Left forelimb (tissue), 1 donor: ENCODE results near the gene AKAIN1.

Experiments
- DNase-seq: peaks from one replicate; pipeline ENCODE4 v3.0.0-alpha.2; 2018; ENCODE audit warnings: low spot score

The AKAIN1 gene

DNA sequence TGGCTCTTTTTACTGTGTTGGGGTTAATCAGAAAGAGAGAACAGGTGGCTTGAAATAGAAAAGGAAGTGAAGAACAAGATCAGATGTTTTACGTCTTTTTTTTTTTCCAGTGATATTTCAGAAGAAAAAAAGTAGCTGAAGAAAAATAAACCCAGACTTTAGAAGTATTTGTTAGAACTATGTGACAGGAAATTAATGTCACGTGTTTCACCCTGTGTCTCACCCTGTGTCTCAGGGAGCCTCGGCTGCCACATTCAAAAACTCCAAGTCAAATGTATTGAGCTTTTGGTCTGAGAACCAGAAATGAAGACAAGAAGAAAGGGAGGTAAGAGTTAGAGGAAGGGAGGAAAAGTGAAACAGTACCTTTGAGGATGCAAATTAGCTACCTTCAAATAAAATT lies 38.0 kb downstream of the AKAIN1 start:
- no peak for DNase-seq

DNA sequence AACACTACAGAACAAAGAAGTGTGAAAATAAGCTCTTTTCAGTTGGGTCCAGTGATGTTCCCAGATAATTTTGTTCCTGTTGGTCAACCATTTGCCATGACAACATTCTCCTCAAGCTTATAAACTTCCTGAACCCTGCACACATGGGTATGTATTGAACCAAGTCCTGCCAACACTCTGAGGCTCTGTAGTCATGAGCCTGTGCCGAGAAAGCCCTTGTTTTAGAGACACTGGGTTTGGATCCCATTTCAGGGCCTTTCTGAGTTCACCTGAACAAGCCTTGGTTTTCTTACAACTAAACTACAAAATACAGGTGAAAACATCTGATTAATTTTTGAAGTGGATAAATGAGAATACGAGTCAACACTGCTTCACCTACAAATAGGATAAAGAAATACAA lies 38.5 kb downstream of the AKAIN1 start:
- no peak for DNase-seq

DNA sequence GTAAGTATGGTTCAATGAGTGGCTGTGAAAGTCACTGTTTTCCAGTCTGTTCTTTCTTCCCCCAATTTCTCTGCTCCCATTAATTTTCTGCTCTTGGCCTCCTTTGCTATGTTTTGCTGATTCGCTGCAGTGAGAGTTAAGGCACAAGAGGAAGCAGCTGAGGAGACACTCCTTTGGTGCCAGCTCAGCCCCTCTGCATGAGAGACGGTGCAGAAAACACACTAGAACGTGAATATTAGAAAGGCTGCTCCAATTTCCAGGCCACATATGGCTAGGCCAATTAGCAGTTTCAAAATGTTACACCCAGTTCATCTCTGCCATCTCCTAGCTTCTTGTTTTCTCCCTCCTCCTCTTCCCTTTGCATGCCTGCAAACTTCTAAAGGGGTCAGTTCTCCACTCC lies 38.9 kb downstream of the AKAIN1 start:
- no peak for DNase-seq

- DNase-seq: no peak
These were observed 41.2 kb downstream of the AKAIN1 start for GRCh38 chr18:5155907-5156287.

- DNase-seq: no peak
These were observed 41.7 kb downstream of the AKAIN1 start for GRCh38 chr18:5155218-5155906.

- DNase-seq: no peak
These were observed 44.6 kb downstream of the AKAIN1 start for GRCh38 chr18:5152343-5153020.

GRCh38 chr18:5150894-5151293 lies 46.2 kb downstream of the AKAIN1 start:
- DNase-seq: no peak

GRCh38 chr18:5146093-5146492 lies 51.0 kb downstream of the AKAIN1 start:
- DNase-seq: no peak

- no peak for DNase-seq
These were observed 51.8 kb downstream of the AKAIN1 start for GRCh38 chr18:5145168-5145825.

DNA sequence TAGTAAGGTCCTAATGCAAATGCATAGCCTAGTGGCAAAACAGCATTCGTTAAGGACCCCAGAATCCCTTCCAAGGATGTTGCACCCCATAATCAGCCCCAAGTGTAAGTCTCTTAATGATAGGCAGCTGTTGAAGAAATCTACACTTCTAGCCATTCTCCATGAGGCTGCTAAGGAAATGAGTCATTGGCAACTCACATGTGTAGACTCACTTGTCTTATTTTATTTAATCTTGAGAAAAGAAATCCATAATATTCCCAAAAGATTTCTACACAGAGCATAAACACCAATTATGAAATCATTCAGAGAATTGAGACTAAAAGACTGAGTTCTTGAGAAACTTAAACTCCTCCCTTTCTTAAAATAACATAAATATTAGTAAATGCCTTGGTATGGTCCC lies 52.4 kb downstream of the AKAIN1 start:
- no peak for DNase-seq

GRCh38 chr18:5142859-5143258 lies 54.2 kb downstream of the AKAIN1 start:
- DNase-seq: no peak

DNA sequence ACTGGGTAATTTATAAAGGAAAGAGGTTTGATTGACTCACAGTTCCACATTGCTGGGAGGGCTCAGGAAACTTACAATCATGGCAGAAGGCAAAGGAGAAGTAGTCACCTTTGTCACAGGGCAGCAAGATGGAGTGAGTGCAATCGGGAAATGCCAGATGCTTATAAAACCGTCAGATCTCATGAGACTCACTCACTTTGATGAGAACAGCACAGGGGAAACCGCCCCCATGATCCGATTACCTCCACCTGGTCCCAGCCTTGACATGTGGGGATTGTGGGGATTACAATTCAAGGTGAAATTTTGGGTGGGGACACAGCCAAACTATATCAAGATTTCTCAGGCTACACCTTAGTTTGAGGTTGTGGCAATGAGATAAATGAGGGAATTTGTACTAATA lies 54.9 kb downstream of the AKAIN1 start:
- DNase-seq: no peak

DNA sequence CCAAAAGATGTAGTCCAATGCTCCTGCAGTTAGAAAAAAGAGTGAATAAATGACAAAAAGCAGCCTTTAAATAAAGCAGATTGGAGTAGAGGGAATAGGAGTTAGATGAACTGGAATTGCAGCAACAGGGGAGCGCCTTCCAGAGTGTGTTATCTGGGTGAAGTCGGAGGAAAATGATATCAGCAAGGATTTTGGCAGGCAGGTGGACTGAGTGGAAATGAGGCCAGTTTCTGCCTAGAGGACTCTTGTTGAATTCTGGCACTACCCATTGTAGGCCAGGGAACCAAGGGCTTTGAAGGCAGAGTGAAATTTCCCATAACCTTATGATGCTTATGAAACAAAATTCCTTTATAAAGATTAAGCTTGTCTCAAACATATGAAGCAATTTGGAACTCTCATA lies 59.8 kb downstream of the AKAIN1 start:
- DNase-seq: no peak

DNA sequence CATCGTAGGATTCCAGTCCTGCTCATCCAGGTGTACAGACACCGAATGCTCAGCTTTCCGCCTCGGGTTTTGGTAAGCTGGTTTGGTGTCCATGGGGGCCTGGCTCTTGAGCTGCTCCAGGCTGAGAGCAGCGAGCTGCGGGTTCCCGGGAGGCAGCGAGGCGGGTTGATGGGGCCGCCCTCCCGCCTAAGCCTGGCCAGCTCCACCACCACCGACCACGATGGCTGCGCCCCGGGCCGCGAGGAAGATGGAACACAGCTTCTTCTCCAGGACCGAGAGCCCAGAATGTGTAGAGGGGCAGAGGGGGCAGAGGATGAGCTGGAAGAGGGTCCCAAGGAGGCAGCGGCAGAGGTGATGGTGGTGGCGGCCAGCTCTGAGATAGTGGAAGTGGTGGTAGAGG lies 64.1 kb downstream of the AKAIN1 start:
- DNase-seq: no peak

GRCh38 chr18:5122272-5122671 lies 74.8 kb downstream of the AKAIN1 start:
- no peak for DNase-seq

DNA sequence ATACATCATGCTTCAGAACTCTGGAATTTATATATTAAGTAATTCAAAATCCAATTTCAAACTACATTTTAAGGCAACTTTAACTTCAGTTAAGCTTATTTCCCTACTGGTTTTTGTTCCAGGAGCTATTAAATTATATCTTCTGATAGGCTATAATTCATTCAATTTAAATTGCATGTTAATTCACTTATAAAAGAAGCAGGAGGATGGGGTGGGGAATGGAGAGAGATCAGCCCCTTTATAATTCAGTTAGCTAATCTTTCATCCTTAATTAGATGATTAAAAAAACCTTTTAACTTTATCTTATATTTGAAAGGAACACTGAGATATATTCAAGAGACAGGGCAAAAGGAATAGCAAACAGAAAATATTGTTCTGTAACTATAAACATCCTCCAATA lies 86.8 kb downstream of the AKAIN1 start:
- DNase-seq: no peak

DNA sequence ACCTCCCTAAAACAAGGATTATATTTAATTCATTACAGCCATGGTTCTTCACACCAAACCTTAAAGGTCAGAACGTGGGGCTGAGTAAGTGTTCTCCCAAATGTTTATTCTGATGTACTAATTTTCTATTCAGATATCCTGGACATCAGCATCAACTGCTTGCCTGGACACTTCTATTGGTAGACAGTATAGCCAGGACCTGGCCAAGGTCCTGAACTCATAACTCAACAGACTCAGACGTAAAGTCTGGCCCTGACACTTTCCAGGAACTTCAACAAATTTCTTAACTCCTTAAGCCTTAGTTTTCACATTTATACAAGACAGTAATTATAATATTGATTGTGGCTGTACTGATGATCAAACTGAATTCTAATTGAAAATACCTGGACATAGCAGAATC lies 89.1 kb downstream of the AKAIN1 start:
- DNase-seq: no peak

GRCh38 chr18:5106730-5107129 lies 90.3 kb downstream of the AKAIN1 start:
- no peak for DNase-seq

- no peak for DNase-seq
These were observed 92.8 kb downstream of the AKAIN1 start for GRCh38 chr18:5104246-5104645.

DNA sequence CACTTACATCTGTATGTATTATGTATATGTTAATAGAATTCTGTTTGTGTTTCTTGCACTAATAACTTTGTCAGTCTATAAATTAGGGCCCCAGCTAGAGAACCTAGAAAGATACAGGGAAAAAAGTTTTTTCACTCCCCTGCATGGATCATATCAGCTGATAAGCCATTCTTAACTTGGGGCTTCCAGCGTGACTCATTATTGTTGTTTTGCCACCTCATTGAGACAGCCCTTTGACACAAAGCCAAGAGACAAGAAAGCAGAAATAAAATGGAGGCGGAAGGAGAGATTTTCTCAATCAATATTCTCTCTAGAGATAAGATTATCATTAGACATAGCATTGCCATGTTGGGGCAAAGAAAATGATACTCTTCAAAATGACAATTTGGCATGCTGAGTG lies 93.4 kb downstream of the AKAIN1 start:
- no peak for DNase-seq

- no peak for DNase-seq
These were observed 93.8 kb downstream of the AKAIN1 start for GRCh38 chr18:5103286-5103685.

DNA sequence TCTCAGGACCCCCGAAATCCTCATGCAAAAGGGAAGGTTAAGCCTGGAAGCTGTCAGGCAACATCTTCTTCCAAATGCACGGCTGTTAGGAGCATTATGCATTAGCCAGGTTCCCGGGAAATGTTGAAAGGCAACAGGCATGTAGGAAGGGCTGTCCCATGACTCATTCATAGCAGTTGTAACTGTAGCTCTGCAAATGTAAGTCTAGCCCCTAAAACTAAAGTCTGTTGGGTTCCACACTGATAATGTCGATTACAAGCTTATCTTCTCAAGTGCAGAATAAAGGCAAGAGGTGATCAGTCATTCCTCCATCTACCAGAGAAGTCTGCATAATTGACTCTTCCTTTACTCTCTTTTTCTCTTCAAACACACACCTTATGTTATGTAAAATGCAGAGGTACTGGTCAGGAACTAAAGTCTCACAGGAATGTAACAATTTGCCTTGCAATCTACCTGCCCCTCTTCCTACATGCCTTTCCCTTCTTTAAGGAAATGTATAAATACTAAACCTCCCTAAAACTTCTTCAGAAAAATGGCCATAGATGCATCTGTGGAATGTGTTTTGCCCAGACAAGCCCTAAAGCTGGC lies 99.8 kb downstream of the AKAIN1 start:
- no peak for DNase-seq

- DNase-seq: no peak
These were observed 101.8 kb downstream of the AKAIN1 start for GRCh38 chr18:5095239-5095638.
